ENCODE measurements around the gene CDK1.
A peak's percentile ranks its signal among the peaks of the same experiment; 100 is the strongest.
"Not testable (repeated sequence)": the region's sequence is repeated elsewhere in the genome, so short reads cannot be mapped to it uniquely, and the experiment has no call there.

Gene CDK1

DNA sequence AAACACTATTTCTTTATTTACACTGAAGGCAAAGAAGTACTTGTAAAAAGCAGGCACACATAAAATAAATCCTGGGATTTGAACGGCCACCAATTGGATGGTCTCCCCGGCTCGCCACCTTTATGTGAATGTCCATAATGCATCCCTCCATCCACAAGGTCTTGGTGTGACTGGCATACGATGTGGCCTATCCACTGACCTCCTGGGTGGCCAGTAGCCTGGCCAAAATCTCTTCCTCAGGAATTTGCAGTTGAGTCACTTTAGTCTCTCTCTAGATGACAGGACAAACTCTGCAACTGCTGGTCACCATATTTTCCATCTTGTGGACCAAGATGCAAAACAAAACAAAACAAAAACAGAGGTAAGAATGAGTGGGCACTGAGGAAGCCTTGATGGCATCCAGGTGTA, 39.1 kb downstream of the CDK1 start:
- peak; percentile 15 for DNase-seq

DNA sequence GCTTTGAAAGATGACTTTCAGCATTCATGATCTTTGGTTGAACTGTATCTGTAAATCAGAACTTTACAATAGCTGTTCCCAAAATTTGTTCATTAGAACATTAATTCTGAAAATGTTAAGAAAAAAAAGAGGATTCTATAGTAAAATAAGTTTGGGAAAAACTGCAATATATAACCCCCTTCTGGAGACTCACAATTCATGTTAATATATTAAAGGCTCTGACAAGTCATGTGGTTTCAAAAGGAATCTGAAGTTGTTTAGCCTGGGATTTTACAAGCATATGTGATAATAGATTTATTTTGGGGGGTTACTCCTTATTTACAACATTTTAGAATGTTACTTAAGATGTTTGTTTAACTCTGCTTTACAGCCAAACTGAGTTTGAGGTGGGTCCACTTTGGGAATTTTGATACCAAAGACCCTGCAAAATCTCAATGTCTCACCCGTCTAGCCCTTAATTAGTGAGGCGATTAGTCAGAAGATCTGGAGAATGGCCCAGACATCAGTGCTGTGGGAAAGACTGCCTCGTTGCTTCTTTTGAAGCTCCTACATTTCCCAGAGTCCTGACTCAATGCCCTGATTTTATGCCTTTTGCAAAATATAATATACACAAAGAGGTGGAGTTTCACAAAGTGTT, 40.0 kb downstream of the CDK1 start:
- peak; percentile 46 for DNase-seq

DNA sequence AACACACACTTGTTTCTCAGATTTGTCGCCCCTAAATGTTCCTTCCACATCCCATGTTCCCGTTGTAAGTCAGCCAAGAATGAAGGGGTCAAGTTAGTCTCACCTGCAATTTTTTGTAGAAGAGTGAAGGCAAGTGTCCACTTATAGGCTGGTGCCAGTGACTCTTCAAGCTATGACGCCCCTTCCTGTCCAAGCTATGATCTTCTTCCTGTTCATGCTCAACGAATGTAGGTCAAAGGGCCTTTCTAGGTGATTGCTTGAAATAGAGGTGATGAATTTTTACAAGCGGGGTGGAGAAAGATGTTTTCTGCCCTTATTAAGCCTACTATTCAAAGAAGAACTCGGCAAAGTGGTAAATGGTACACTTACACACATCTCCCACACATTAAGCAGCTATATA, 41.0 kb downstream of the CDK1 start:
- no peak for DNase-seq

DNA sequence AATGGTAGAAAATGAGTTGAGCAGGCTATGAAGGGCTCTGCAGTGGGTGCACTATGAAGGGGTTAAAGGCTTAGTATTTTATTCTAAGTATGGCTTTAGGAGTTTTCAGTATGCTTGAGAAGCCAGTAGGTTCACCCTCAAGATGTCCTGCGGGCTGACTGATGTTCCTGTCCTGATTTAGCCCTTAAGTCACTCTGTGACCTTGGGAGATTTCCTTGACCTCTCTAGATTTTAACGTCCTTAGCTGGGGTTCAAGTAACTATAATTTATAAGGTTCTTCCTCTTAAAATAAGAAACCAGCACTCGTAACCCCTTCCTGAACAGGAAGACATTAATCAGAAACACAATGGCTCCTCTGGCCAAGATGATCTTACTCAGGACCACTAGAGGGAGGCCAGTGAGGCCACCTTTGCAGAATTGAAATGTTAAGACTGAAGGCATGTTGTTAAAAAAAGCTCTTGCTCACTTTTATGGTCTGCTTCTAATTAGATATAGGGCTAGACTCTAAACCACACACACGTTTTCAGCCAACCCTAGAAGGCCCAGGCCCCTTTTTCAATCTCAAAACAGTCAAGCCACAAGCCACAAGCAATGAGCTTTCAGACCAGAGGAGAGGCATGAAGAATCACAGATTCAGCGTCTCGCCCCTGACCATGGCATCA, 41.9 kb downstream of the CDK1 start:
- DNase-seq, result peak; percentile 30

- DNase-seq, result no peak
Observed at GRCh38 chr10:60821656-60822055, 43.4 kb downstream of the CDK1 start.

GRCh38 chr10:60822809-60823208, 44.5 kb downstream of the CDK1 start:
- DNase-seq, result no peak

DNA sequence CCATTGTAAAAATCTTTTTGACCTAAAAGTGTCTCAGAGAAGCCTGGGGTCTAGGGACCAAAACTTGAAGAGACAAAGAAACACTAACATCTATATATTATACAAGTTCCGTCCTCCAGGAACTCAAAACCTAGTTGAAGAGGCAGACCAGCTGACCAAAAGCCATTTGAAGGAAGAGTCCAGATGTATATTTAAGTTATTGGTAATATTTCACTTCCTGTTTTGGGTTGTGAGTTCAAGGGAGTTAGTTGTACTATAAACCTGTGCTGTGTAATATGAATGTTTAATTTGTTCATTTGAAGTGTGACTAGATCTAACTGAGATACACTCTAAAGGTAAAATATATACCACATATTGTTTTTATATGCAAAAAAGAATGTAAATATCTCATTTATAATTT, 45.0 kb downstream of the CDK1 start:
- no peak for DNase-seq

DNA sequence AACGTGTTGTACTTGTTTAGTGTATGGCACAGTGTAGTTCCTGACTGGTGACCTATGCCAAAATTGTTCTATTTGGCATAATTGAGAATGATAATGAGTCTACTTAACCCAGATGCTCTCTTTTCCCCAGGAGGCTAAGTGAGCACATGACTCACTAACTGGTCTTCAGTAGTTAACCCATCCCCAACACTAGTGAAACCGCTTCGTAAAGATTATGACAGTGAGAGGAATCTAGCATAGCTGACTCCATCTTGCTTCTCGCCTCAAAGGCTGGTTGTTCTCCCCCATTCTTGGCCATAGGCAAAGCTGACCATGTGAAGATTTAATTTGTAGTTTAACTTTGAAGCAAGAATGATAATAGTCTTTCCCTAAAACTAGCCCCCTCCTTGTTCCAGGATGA, 47.2 kb downstream of the CDK1 start:
- no peak for DNase-seq

DNA sequence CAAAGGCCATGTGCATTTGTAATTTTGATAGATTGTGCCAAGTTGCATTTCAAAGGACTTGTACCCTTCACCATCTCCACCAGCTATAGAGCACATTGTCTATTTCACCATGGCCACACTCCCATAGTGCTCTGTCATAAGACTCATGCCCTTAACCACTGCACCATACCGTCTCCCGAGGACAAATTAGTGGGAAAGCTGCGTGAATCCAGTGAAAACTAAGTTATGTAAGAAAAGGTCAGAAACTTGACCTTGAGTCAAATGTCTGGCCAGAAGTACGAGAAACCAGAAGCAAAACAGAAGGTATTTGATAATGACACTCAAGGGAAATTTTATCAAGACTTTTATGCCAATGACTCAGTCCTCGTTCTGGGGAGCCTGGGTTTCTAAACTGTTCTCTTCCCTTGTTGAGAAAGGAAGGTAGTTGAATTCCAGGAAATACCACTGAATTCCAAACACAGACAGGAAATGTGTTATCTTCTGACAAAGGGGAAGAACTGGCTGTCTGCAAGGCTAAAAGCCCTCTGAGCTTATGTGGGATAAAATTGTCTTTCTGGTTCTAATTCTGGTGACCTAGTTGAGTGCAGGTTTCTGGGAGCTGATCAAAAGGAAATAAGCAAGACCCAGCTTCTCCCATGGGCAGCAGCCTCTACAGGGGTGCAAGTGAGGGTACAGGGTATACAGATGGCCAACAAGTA, 49.7 kb downstream of the CDK1 start:
- peak; percentile 69 for DNase-seq

- no peak for DNase-seq
Observed at GRCh38 chr10:60828489-60828852, 50.2 kb downstream of the CDK1 start.

DNA sequence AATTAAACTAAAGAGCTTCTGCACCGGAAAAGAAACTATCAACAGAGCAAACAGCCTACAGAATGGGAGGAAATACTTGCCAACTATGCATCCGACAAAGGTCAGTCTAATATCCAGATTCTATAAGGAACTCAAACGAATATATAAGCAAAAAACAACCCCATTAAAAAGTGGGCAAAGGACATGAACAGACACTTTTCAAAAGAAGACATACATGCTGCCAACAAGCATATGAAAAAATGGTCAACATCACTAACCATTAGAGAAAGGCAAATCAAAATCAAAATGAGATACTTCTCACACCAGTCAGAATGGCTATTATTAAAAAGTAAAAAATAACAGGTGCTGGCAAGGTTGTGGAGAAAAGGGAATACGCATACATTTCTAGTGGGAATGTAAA, 53.9 kb downstream of the CDK1 start:
- not testable (repeated sequence) for DNase-seq

DNA sequence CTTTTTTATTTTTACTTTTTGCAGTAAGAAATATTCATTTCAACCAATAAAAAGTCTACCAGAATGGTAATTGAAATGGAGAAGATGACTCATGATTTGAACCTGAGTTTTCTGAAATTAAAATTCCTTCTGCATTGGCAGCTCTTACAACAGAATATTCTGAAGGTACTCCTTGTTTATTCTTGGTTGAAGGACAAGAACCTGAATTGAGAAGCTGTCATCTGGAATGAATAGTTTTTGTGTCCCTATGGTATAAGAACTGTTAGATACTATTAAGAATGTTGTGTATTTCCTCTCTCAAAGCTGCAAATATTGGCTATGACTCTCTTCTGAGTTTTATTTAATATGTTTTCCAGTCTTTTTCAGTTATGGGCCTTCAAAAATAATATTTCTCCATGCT, 56.1 kb downstream of the CDK1 start:
- DNase-seq, result no peak

DNA sequence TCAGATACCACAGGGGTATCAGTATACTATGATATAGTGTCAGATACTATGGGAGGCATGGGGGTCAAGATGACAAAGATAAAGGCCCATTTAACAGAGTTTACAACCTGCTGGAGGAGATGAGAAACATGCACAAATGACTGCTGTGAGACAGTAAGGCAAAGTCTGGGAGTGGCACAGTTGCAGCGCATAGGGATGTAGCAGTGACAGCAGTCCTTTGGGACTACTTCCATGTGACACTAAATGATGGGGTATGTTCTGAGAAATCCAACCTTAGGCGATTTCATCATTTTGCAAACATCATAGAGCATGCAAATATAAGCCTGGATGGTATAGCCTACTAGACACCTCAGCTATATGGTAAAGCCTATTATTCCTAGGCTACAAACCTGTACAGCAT, 56.8 kb downstream of the CDK1 start:
- DNase-seq, result no peak

- DNase-seq, result not testable (repeated sequence)
Observed at GRCh38 chr10:60841227-60841626, 62.9 kb downstream of the CDK1 start.

DNA sequence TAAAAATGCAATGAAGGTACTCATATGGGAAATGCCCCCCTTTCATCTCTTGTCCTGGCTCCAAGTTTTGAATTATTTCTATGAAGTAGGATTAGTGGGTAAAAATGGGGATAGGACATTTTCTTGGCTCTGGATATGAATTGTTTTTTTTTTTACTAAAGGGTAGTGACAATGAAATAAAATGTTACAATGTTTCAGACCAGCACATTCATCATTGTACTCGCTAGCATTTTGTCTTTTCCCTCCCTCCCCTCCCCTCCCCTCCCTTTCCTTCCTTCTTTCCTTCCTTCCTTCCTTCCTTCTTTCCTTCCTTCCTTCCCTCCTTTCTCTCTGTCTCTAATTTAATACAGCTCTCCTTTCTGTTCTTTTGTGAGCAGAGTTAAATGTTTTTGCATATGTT, 64.4 kb downstream of the CDK1 start:
- DNase-seq, result no peak
